ENCODE results near the gene PTK6.

The PTK6 gene

DNA sequence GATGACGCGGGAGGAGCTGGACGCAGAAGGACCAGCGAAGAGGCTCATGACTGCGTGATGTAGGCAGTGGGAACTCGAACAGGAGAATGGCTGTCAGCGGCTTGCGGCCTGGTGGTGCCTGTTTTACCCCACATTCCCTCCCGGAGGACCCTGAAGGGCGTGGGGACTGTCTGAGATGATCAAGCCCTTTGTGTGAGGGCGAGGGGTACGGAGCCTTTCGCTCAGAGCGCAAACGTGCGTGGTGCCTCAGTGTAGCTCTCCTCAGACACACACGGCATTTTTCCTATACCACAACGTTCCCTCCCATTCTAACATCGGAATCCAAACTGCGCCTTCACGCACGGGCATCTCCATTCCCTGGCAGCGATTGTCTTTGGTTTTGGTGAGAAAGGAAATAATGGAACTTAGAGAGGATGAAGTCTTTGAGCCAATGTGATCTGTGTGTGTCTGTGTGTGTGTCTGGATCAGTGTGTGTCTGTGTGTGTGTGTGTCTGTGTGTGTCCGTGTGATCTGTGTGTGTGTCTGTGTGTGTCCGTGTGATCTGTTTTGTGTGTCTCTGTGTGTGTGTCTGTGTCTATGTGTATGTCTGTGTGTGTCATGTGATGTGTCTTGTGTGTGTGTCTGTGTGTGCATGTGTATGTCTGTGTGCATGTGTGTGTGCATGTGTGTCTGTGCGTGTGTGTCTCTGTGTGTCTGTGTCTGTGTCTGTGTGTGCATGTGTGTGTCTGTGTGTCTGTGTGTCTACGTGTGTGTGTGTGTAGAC lies 5.3 kb downstream of the PTK6 start:
- Histone ChIP-seq H3K27me3 (ENCODE audit: control insufficient read depth, insufficient read depth, low read length) (no peaks in the 10 kb centered on the region), H3K36me3 (ENCODE audit: control insufficient read depth, insufficient read depth, low read length) (no peaks in the 10 kb centered on the region), H3K4me1 (ENCODE audit: control insufficient read depth, insufficient read depth, low read length) (peaks cover 4% of the 10 kb centered on the region; the same call in 1 of the 2 replicates), H3K4me3 (ENCODE audit: low read depth, low read length) (no peak overlapping the region), H3K27ac (ENCODE audit: low read depth, low read length) (no peak overlapping the region), H3K9me3 (ENCODE audit: control insufficient read depth, insufficient read depth, low read depth, low read length) (no peaks in the 10 kb centered on the region), H3K9ac (ENCODE audit: low read length) (no peak overlapping the region)

DNA sequence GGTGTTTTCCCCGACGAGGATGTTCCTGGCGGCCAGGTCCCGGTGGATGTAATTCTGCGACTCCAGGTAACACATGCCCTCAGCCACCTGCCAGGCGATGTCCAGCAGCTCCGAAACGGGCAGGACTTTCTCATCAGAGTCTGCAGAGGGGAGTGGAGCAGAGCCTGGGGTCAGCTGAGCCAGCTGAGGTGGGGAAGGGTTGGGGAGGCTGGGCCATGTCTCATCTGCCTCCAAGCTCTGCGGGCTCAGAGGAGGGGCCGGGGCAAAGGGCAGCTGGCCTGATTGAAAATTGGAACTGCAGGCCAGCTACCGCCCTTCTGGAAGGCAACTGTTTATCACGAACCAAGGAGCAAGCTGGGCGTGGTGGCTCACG lies 6.4 kb downstream of the PTK6 start:
- Histone ChIP-seq H3K27me3 (ENCODE audit: control insufficient read depth, insufficient read depth, low read length) (no peaks in the 10 kb centered on the region), H3K4me3 (ENCODE audit: low read depth, low read length) (no peak overlapping the region), H3K9me3 (ENCODE audit: control insufficient read depth, insufficient read depth, low read depth, low read length) (no peaks in the 10 kb centered on the region), H3K4me1 (ENCODE audit: control insufficient read depth, insufficient read depth, low read length) (no peaks in the 10 kb centered on the region), H3K27ac (ENCODE audit: low read depth, low read length) (no peak overlapping the region), H3K9ac (ENCODE audit: low read length) (no peak overlapping the region), H3K36me3 (ENCODE audit: control insufficient read depth, insufficient read depth, low read length) (no peaks in the 10 kb centered on the region)

DNA sequence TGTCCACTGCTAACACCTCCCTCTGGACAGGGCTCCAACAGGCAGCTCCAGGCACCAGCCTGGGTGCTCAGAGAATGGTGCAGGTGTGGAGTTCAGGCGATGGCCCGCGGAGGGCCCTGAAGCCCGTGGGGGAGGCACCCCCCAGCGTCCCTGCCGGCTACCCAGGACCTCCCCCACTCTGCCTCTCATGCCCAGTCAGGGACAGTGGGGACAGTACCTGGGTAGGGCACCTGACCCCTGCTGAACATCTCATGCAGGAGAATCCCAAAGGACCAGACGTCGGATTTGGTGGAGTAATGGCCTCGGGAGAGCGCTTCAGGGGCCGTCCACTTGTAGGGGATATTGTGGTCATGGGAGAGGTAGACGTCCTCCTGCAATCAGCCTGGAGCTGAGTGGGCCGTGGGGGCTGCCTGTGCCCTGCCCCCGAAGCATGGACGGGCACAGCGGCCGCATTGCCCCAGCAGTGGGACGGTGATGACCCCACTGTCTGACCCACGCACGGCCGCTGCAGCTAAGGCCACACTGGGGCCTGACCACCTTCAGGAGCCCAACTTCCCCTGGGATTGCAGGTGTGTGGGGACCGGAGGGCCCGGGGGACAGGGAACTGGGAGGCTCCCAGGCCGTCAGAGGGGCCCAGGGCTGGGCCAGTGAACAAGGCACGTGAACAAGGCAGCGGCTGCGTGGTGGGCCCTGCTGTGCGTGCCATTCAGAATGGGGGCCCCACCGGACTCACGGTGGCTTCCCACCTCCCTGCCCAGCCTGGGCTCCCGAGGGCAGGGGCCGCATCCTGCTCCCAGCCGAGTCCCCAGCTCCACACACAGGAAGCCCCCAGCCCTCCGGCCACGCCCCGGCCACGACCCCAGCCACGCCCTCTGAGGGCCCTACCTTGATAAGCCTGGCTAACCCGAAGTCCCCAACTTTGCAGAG lies 7.1 kb downstream of the PTK6 start:
- H3K4me1 ChIP-seq (ENCODE audit: control insufficient read depth, insufficient read depth, low read length) = no peaks in the 10 kb centered on the region
- no peak overlapping the region for H3K4me3 ChIP-seq (ENCODE audit: low read depth, low read length)
- H3K27ac ChIP-seq (ENCODE audit: low read depth, low read length) = no peak overlapping the region
- H3K9me3 ChIP-seq (ENCODE audit: control insufficient read depth, insufficient read depth, low read depth, low read length) = no peaks in the 10 kb centered on the region
- no peaks in the 10 kb centered on the region for H3K36me3 ChIP-seq (ENCODE audit: control insufficient read depth, insufficient read depth, low read length)
- H3K9ac ChIP-seq (ENCODE audit: low read length) = no peak overlapping the region
- no peaks in the 10 kb centered on the region for H3K27me3 ChIP-seq (ENCODE audit: control insufficient read depth, insufficient read depth, low read length)

DNA sequence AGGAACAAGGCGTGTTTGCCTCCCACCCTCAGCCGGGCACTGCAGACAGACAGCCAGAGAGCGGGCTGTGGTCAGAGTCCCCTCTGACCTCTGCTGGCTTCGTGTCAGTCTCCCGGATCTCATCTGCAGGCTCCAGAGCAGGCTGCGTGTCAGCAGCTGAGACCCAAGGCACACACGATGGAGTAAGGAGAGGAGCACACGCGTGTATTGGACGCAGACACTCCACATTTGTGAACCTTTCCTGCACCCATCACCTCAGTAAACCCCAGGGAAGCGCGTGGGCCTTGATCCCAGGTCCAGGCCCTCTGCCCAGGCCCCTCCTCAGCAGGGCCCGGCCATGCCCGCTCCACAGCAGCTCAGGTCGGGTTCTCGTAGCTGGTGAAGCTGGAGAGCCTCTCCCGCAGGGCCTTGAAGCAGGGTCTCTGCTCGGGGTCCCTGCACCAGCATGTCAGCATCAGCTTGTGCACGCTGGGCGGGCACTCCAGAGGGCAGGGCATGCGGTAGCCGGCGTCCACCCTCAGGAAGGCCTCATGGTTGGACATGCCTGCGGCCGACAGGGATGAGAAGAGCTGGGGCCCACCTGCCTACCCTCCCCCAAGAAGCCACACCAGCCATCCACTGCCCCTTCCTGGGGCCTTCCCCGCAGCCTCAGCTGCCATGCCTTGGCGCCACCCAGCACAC lies 7.9 kb downstream of the PTK6 start:
- no peak overlapping the region for H3K27ac ChIP-seq (ENCODE audit: low read depth, low read length)
- no peaks in the 10 kb centered on the region for H3K27me3 ChIP-seq (ENCODE audit: control insufficient read depth, insufficient read depth, low read length)
- no peaks in the 10 kb centered on the region for H3K4me1 ChIP-seq (ENCODE audit: control insufficient read depth, insufficient read depth, low read length)
- H3K4me3 ChIP-seq (ENCODE audit: low read depth, low read length) = no peak overlapping the region
- H3K36me3 ChIP-seq (ENCODE audit: control insufficient read depth, insufficient read depth, low read length) = no peaks in the 10 kb centered on the region
- H3K9ac ChIP-seq (ENCODE audit: low read length) = no peak overlapping the region
- no peaks in the 10 kb centered on the region for H3K9me3 ChIP-seq (ENCODE audit: control insufficient read depth, insufficient read depth, low read depth, low read length)

DNA sequence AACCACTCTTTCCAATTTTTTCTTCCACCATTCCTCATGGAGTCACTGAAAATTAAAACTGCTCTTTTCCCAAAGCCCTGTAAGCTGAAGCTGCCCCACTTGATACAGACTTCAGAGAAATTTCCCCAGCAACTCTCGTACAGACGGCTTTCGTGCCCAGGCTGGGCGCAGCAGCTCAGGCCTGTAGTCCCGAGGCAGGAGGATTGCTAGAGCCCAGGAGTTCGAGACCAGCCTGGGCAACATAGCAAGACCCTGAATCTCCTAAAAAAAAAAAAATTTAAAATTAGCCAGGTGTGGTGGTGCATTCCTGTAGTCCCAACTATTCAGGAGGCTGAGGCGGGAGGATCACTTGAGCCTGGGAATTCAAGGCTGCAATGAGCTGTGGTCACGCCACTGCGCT lies 10.0 kb downstream of the PTK6 start:
- H3K4me1 ChIP-seq (ENCODE audit: control insufficient read depth, insufficient read depth, low read length) = no peaks in the 10 kb centered on the region

DNA sequence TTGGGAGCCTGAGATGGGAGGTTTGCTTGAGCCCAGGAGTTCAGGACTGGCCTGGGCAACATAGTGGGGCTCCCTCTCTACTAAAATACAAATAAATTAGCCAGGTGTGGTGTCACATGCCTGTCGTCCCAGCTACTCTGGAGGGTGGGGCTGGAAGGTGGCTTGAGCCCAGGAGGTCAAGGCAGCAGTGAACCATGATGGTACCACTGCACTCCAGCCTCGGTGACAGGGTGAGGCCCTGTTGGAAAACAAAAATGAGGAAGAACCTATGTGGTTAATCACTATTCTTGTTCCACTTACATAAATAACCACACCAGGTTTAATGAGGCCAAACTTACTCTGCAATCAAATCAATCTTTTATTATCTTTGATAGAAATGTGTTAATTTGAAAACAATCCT lies 11.2 kb downstream of the PTK6 start:
- H3K27ac ChIP-seq (ENCODE audit: low read depth, low read length) = no peak overlapping the region
- H3K4me1 ChIP-seq (ENCODE audit: control insufficient read depth, insufficient read depth, low read length) = peaks cover 3% of the 10 kb centered on the region; the same call in 1 of the 2 replicates
- H3K4me3 ChIP-seq (ENCODE audit: low read depth, low read length) = no peak overlapping the region
- H3K9ac ChIP-seq (ENCODE audit: low read length) = no peak overlapping the region
- peaks cover 19% of the 10 kb centered on the region for H3K36me3 ChIP-seq (ENCODE audit: control insufficient read depth, insufficient read depth, low read length)
- peaks cover 6% of the 10 kb centered on the region for H3K9me3 ChIP-seq (ENCODE audit: control insufficient read depth, insufficient read depth, low read depth, low read length)
- no peaks in the 10 kb centered on the region for H3K27me3 ChIP-seq (ENCODE audit: control insufficient read depth, insufficient read depth, low read length)

More for the DNA sequence above, 10.0 kb downstream of the PTK6 start:
- no peak overlapping the region for H3K27ac ChIP-seq (ENCODE audit: low read depth, low read length)
- no peak overlapping the region for H3K4me3 ChIP-seq (ENCODE audit: low read depth, low read length)
- H3K9me3 ChIP-seq (ENCODE audit: control insufficient read depth, insufficient read depth, low read depth, low read length) = peaks cover 6% of the 10 kb centered on the region
- H3K9ac ChIP-seq (ENCODE audit: low read length) = no peak overlapping the region
- peaks cover 16% of the 10 kb centered on the region for H3K36me3 ChIP-seq (ENCODE audit: control insufficient read depth, insufficient read depth, low read length)
- no peaks in the 10 kb centered on the region for H3K27me3 ChIP-seq (ENCODE audit: control insufficient read depth, insufficient read depth, low read length)

DNA sequence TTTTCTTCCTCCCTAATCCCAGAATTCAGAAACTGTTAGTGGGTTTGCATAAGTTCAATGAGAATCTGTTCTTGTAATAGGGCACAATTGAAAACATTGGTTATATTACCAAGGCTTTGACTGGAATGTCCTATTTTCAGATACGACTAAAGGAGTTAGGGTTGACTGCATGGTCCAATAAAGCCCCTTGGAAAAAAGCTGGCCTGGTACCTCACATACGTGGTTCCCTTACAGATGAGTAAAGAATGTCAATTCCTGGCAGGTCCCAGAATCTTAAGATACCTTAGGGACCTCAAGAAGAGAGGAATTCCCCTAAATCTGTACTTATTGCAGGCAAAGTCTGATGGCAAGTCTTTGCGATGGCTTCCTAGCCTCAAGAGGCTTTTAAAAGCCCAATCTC lies 12.0 kb downstream of the PTK6 start:
- no peak overlapping the region for H3K27ac ChIP-seq (ENCODE audit: low read depth, low read length)
- peaks cover 19% of the 10 kb centered on the region for H3K36me3 ChIP-seq (ENCODE audit: control insufficient read depth, insufficient read depth, low read length)
- no peak overlapping the region for H3K4me3 ChIP-seq (ENCODE audit: low read depth, low read length)
- peaks cover 3% of the 10 kb centered on the region; the same call in 1 of the 2 replicates for H3K4me1 ChIP-seq (ENCODE audit: control insufficient read depth, insufficient read depth, low read length)
- H3K9ac ChIP-seq (ENCODE audit: low read length) = no peak overlapping the region
- peaks cover 6% of the 10 kb centered on the region for H3K9me3 ChIP-seq (ENCODE audit: control insufficient read depth, insufficient read depth, low read depth, low read length)
- no peaks in the 10 kb centered on the region for H3K27me3 ChIP-seq (ENCODE audit: control insufficient read depth, insufficient read depth, low read length)

DNA sequence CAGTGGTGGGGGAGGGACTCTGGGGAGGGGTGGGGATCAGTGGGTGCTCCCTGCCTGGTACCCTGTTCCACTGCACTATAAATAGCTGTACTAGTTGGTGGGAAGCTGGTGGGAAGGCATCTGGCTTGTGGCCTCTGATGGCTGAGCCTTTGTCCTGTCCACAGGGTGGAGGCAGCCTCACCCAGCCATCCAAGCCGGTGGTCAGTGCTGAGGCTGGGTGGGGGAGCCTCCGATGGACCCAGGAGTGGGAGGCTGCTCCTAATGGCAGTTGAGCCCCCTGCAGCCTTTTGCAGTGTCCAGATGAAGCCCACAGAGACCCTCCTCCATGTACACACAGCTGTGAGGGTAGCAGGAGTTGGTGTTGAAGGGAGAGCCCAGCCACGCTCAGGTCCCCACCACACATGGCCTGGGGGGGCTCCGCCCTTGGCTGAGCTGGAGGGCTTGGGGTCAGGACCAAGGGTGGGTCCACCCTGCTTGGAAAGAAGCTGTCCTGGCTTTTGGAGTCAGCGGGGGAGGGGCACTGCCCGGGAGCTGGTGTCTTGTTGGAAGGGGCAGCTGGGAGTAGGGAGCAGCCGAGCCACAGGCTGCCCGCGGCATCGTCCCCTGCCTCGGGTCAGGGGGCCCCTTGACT lies 14.1 kb downstream of the PTK6 start:
- Histone ChIP-seq H3K9ac (ENCODE audit: low read length) (no peak overlapping the region), H3K4me1 (ENCODE audit: control insufficient read depth, insufficient read depth, low read length) (peaks cover 10% of the 10 kb centered on the region), H3K4me3 (ENCODE audit: low read depth, low read length) (no peak overlapping the region), H3K27ac (ENCODE audit: low read depth, low read length) (no peak overlapping the region), H3K27me3 (ENCODE audit: control insufficient read depth, insufficient read depth, low read length) (peaks cover 14% of the 10 kb centered on the region), H3K9me3 (ENCODE audit: control insufficient read depth, insufficient read depth, low read depth, low read length) (peaks cover 6% of the 10 kb centered on the region), H3K36me3 (ENCODE audit: control insufficient read depth, insufficient read depth, low read length) (peaks cover 19% of the 10 kb centered on the region)

DNA sequence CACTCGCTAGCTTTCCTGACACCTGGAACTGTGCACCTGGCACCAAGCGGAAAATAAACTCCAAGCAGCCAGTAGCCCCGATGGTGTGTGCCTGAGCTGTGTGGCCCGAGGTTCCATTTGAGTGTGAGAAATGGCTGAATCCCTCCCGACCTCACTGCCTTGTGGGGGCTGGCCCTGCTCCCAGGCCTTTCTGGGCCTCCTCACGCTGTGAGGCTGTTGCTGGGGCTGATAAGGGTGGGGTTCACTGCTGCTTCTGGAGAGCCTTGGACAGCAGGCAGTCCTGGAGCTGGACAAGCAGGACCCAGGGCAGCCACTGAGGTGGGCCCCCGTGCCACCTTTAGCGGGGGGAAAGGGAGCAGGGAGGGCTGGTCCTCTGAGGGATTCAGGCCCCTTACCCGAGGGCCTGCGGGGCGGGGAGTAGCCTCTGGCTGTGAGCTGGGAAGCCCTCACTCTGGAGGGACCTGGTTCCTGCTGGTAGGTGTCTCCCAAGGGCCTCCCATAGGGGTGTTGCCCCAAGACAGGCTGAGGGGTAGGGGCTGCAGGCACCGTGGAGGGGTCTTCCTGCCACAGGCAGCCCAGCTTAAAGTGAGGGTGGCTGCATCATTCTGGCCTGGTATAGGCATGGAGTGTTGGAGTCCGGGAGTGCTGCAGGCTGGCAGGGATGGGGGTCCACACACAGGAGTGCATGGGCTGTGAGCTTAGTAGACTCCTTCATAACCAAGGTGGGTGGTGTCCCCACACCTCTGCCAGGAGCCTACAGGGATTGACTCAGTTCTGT lies 14.9 kb downstream of the PTK6 start:
- Histone ChIP-seq H3K4me3 (ENCODE audit: low read depth, low read length) (peak overlapping the region; percentile 9; the same call in 1 of the 2 replicates), H3K27me3 (ENCODE audit: control insufficient read depth, insufficient read depth, low read length) (peaks cover 14% of the 10 kb centered on the region), H3K27ac (ENCODE audit: low read depth, low read length) (no peak overlapping the region), H3K9ac (ENCODE audit: low read length) (no peak overlapping the region), H3K4me1 (ENCODE audit: control insufficient read depth, insufficient read depth, low read length) (peaks cover 10% of the 10 kb centered on the region), H3K9me3 (ENCODE audit: control insufficient read depth, insufficient read depth, low read depth, low read length) (peaks cover 6% of the 10 kb centered on the region), H3K36me3 (ENCODE audit: control insufficient read depth, insufficient read depth, low read length) (peaks cover 19% of the 10 kb centered on the region)

DNA sequence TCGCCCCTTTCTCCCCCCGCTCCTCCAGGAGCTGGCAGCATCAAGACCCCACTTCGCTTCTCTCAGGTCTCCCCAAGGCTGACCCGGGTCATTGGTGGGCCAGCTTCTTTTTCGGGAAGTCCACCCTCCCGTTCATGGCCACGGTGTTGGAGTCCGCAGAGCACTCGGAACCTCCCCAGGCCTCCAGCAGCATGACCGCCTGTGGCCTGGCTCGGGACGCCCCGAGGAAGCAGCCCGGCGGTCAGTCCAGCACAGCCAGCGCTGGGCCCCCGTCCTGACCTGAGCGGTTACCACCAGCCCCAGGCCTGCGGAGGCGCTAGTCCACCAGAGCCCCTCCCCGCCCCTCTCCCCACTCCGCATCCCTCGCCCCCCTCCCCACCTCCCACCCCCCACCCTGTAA lies 15.6 kb downstream of the PTK6 start:
- Histone ChIP-seq H3K27ac (ENCODE audit: low read depth, low read length) (peak overlapping the region; percentile 62; the same call in 1 of the 2 replicates), H3K9me3 (ENCODE audit: control insufficient read depth, insufficient read depth, low read depth, low read length) (peaks cover 6% of the 10 kb centered on the region), H3K4me1 (ENCODE audit: control insufficient read depth, insufficient read depth, low read length) (peaks cover 10% of the 10 kb centered on the region), H3K36me3 (ENCODE audit: control insufficient read depth, insufficient read depth, low read length) (peaks cover 19% of the 10 kb centered on the region), H3K4me3 (ENCODE audit: low read depth, low read length) (peak overlapping the region; percentile 79), H3K9ac (ENCODE audit: low read length) (peak overlapping the region; percentile 75), H3K27me3 (ENCODE audit: control insufficient read depth, insufficient read depth, low read length) (peaks cover 14% of the 10 kb centered on the region)
